ENCODE measurements around the gene PALLD. TPM values are rescaled to one million over a fixed set of nuclear protein-coding genes. Genes with fewer than 3 reads are reported as not detected.
A peak's percentile ranks its signal among the peaks of the same experiment; 100 is the strongest.

PALLD gene
- total RNA-seq, 2 donors from 2014 or later, result 11.3 to 49.1 TPM

GRCh38 chr4:168569931-168570276 is 73.1 kb downstream of the PALLD start:
- no peak for ATAC-seq (replicated peaks)
- Mint-ChIP-seq H3K4me1 (no peaks in the 10 kb centered on the region), H3K4me3 (no peak overlapping the region), H3K9me3 (no peaks in the 10 kb centered on the region), H3K36me3 (ENCODE audit: low read depth) (no peaks in the 10 kb centered on the region), H3K27ac (no peak overlapping the region), H3K27me3 (peaks cover 14% of the 10 kb centered on the region)

GRCh38 chr4:168570466-168570865 is 73.6 kb downstream of the PALLD start:
- no peak overlapping the region for H3K4me3 Mint-ChIP-seq
- no peaks in the 10 kb centered on the region for H3K4me1 Mint-ChIP-seq
- H3K36me3 Mint-ChIP-seq (ENCODE audit: low read depth), result no peaks in the 10 kb centered on the region
- ATAC-seq (replicated peaks), result no peak
- H3K27ac Mint-ChIP-seq, result no peak overlapping the region
- peaks cover 14% of the 10 kb centered on the region for H3K27me3 Mint-ChIP-seq
- H3K9me3 Mint-ChIP-seq, result no peaks in the 10 kb centered on the region

DNA sequence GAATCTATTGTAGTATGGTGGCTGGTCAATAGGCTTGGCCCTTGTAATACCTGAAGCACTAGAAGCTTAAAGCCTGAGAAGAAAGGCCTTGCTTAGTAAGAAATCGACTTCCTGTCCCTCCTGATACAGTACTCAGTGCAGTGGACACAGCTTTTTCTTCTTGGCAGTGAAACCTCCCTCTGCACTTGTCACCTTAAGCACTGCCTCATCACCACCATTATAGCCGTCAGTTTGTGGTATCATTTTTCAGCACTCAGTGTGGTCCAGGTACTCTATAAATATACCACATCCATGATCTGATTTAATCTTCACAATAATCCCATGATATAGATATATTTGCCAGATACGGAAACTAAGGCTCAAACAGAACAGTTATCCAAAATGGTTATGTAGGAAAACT is 75.2 kb downstream of the PALLD start:
- H3K4me1 Mint-ChIP-seq, result no peaks in the 10 kb centered on the region
- peaks cover 14% of the 10 kb centered on the region for H3K27me3 Mint-ChIP-seq
- no peak for ATAC-seq (replicated peaks)
- no peaks in the 10 kb centered on the region for H3K9me3 Mint-ChIP-seq
- H3K4me3 Mint-ChIP-seq, result no peak overlapping the region
- H3K27ac Mint-ChIP-seq, result no peak overlapping the region
- H3K36me3 Mint-ChIP-seq (ENCODE audit: low read depth), result no peaks in the 10 kb centered on the region

- Mint-ChIP-seq H3K36me3 (ENCODE audit: low read depth) (no peaks in the 10 kb centered on the region), H3K4me1 (no peaks in the 10 kb centered on the region), H3K4me3 (no peak overlapping the region), H3K9me3 (no peaks in the 10 kb centered on the region), H3K27ac (no peak overlapping the region), H3K27me3 (peaks cover 14% of the 10 kb centered on the region)
- no peak for ATAC-seq (replicated peaks)
These were observed 77.0 kb downstream of the PALLD start for GRCh38 chr4:168573870-168574269.

- peaks cover 14% of the 10 kb centered on the region for H3K27me3 Mint-ChIP-seq
- H3K27ac Mint-ChIP-seq, result no peak overlapping the region
- ATAC-seq (replicated peaks), result peak; percentile 34
- no peaks in the 10 kb centered on the region for H3K36me3 Mint-ChIP-seq (ENCODE audit: low read depth)
- H3K9me3 Mint-ChIP-seq, result no peaks in the 10 kb centered on the region
- H3K4me1 Mint-ChIP-seq, result no peaks in the 10 kb centered on the region
- no peak overlapping the region for H3K4me3 Mint-ChIP-seq
These were observed 77.9 kb downstream of the PALLD start for GRCh38 chr4:168574581-168575295.

- Mint-ChIP-seq H3K9me3 (no peaks in the 10 kb centered on the region), H3K36me3 (ENCODE audit: low read depth) (no peaks in the 10 kb centered on the region), H3K4me1 (no peaks in the 10 kb centered on the region), H3K27me3 (peaks cover 16% of the 10 kb centered on the region), H3K27ac (no peak overlapping the region), H3K4me3 (no peak overlapping the region)
- ATAC-seq (replicated peaks), result peak; percentile 78
These were observed 78.6 kb downstream of the PALLD start for GRCh38 chr4:168575473-168575872.

DNA sequence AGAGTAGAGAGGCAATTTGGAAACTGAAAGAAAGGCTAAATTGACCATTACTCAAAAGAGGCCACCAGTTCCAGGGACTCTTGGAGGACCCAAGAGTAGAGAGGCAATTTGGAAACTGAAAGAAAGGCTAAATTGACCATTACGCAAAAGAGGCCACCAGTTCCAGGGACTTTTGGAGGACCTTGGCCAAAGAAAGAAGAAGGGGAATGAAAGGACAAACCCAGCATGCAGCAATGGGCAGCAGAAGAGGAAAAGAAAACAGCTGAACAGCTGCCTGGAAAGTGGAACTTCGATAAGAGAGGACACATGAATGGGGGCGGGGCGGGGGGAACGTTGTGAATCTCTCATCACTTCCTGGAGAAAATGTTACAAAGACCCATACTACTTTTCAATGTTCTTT is 80.8 kb downstream of the PALLD start:
- no peak overlapping the region for H3K27ac Mint-ChIP-seq
- H3K4me3 Mint-ChIP-seq, result no peak overlapping the region
- no peaks in the 10 kb centered on the region for H3K36me3 Mint-ChIP-seq (ENCODE audit: low read depth)
- H3K27me3 Mint-ChIP-seq, result peaks cover 17% of the 10 kb centered on the region
- H3K4me1 Mint-ChIP-seq, result no peaks in the 10 kb centered on the region
- H3K9me3 Mint-ChIP-seq, result no peaks in the 10 kb centered on the region
- no peak for ATAC-seq (replicated peaks)

- no peaks in the 10 kb centered on the region for H3K36me3 Mint-ChIP-seq (ENCODE audit: low read depth)
- no peaks in the 10 kb centered on the region for H3K4me1 Mint-ChIP-seq
- H3K9me3 Mint-ChIP-seq, result no peaks in the 10 kb centered on the region
- peaks cover 9% of the 10 kb centered on the region for H3K27me3 Mint-ChIP-seq
- no peak for ATAC-seq (replicated peaks)
- no peak overlapping the region for H3K27ac Mint-ChIP-seq
- H3K4me3 Mint-ChIP-seq, result no peak overlapping the region
These were observed 83.4 kb downstream of the PALLD start for GRCh38 chr4:168580228-168580627.

GRCh38 chr4:168584321-168584771 is 87.5 kb downstream of the PALLD start:
- no peaks in the 10 kb centered on the region for H3K36me3 Mint-ChIP-seq (ENCODE audit: low read depth)
- H3K27ac Mint-ChIP-seq, result no peak overlapping the region
- no peaks in the 10 kb centered on the region for H3K9me3 Mint-ChIP-seq
- H3K4me1 Mint-ChIP-seq, result no peaks in the 10 kb centered on the region
- peaks cover 26% of the 10 kb centered on the region for H3K27me3 Mint-ChIP-seq
- ATAC-seq (replicated peaks), result peak; percentile 53
- no peak overlapping the region for H3K4me3 Mint-ChIP-seq

GRCh38 chr4:168585168-168586091 is 88.6 kb downstream of the PALLD start:
- Mint-ChIP-seq H3K27ac (no peak overlapping the region), H3K4me1 (no peaks in the 10 kb centered on the region), H3K4me3 (no peak overlapping the region), H3K27me3 (peaks cover 27% of the 10 kb centered on the region), H3K36me3 (ENCODE audit: low read depth) (no peaks in the 10 kb centered on the region), H3K9me3 (no peaks in the 10 kb centered on the region)
- peak; percentile 62 for ATAC-seq (replicated peaks)

DNA sequence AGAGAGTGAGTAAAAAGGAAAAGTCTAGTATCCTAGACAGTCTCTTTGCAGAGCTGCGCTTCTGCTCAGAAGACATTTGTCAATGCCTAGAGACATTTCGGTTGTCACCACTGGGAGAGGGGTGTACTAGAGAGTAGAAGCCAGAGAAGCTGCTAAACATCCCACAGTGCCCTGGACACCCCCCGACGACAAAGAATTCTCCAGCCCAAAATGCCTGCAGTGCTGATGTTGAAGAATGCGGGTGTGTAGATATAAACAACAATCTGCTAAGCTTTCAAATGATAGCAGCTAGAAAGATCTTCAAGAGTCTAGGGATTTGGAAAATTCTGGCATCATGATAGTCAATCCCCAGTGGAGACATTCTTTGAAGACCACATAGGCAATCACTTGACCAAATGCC is 90.1 kb downstream of the PALLD start:
- no peak for ATAC-seq (replicated peaks)
- no peak overlapping the region for H3K4me3 Mint-ChIP-seq
- H3K9me3 Mint-ChIP-seq, result no peaks in the 10 kb centered on the region
- H3K27me3 Mint-ChIP-seq, result peaks cover 30% of the 10 kb centered on the region
- H3K27ac Mint-ChIP-seq, result no peak overlapping the region
- no peaks in the 10 kb centered on the region for H3K36me3 Mint-ChIP-seq (ENCODE audit: low read depth)
- no peaks in the 10 kb centered on the region for H3K4me1 Mint-ChIP-seq

DNA sequence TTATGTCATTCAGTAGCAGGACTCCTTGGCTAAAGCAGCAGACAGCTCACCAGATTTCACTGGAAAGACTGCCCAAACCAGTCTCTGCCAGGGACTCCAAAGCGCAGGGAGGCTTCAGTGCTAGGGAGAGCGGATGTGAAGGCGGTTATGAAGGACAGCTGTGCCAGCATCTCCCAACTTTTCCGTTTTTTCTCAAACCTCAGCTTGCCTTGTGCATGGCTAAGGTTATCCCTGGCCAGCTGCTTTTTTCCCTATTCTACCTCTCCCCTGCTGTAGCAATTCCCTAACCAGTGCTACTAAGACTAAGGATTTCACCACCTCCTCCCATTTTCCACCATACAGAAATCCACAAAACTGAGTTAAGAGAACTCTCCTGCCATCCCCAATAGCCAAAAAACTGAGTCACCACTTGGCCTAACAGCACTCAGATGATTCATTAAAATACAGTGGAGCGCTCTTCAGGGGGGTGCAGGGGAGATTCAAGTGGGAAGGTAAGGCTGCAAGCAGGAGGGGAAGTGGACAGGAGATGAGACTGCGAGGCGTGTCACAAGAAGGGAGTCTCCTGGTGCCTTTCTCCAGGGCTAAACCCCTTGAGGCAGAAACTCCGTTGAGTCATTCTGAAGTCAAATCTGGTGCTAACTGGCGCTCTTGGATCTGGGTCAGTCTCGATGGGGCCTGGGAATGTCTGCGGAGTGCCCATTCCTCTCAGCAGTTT is 90.7 kb downstream of the PALLD start:
- H3K27me3 Mint-ChIP-seq, result peaks cover 30% of the 10 kb centered on the region
- ATAC-seq (replicated peaks), result no peak
- no peaks in the 10 kb centered on the region for H3K36me3 Mint-ChIP-seq (ENCODE audit: low read depth)
- no peak overlapping the region for H3K4me3 Mint-ChIP-seq
- H3K27ac Mint-ChIP-seq, result no peak overlapping the region
- H3K9me3 Mint-ChIP-seq, result no peaks in the 10 kb centered on the region
- H3K4me1 Mint-ChIP-seq, result no peaks in the 10 kb centered on the region

- Mint-ChIP-seq H3K4me1 (no peaks in the 10 kb centered on the region), H3K36me3 (ENCODE audit: low read depth) (no peaks in the 10 kb centered on the region), H3K4me3 (no peak overlapping the region), H3K27ac (no peak overlapping the region), H3K9me3 (no peaks in the 10 kb centered on the region), H3K27me3 (peaks cover 31% of the 10 kb centered on the region)
- ATAC-seq (replicated peaks), result no peak
These were observed 92.2 kb downstream of the PALLD start for GRCh38 chr4:168588916-168589531.

DNA sequence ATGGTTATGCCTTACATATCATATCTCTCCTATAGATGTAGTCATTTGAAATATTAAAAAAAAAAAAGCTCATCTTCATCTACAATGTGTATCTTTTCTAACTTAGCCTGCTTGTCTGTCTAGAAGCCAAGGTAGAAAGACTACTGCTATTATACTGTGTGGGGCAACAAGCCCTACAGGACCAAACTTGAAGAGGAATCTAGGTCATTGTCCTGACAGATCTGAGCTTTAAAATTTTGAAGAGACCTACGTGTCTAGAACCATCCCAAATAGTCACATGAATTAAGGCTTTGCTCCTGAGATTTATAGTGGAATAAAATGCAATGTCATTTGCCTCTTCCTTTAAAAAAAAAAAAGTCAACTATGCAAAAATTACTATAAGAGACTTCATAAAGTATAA is 95.8 kb downstream of the PALLD start:
- no peak for ATAC-seq (replicated peaks)
- Mint-ChIP-seq H3K36me3 (ENCODE audit: low read depth) (no peaks in the 10 kb centered on the region), H3K27me3 (peaks cover 15% of the 10 kb centered on the region), H3K4me3 (no peak overlapping the region), H3K4me1 (no peaks in the 10 kb centered on the region), H3K9me3 (no peaks in the 10 kb centered on the region), H3K27ac (no peak overlapping the region)

All from activated T-helper 17 cell treated with anti-CD3 and anti-CD28 coated beads, Interleukin-2, amount 50 U/mL, for 72 hours (primary cell).